Measurements from ENCODE around the gene TENM3. TPM values are rescaled to one million over a fixed set of nuclear protein-coding genes. Genes with fewer than 3 reads are reported as not detected.

The TENM3 gene
- total RNA-seq, 1 donor from 2014 or later = 11.0 TPM

- intact Hi-C loops (cut with DNase I) = no loop called here
- Histone ChIP-seq H3K27me3 (no peaks in the 10 kb centered on the region), H3K9me3 (no peaks in the 10 kb centered on the region), H3K27ac (no peak overlapping the region), H3K4me3 (no peak overlapping the region), H3K36me3 (no peaks in the 10 kb centered on the region), H3K4me1 (peaks cover 7% of the 10 kb centered on the region)
- TF ChIP-seq CTCF (IDR thresholded peaks at IDR 0.05) (no peak), POLR2A (IDR thresholded peaks at IDR 0.05) (no peak), POLR2AphosphoS5 (IDR thresholded peaks at IDR 0.05; ENCODE audit: insufficient read depth in 1 of 2, low read depth in 1 of 2) (no peak)
- DNase-seq (ENCODE audit: extremely low spot score in 2 of 2) = no peak
Observed at GRCh38 chr4:182245541-182246215, 2.5 kb downstream of the TENM3 start.

- peak overlapping the region; percentile 8 to 11 for H3K4me3 ChIP-seq
Observed at GRCh38 chr4:182246401-182247205, 3.4 kb downstream of the TENM3 start.

GRCh38 chr4:182248295-182248694 lies 5.1 kb downstream of the TENM3 start:
- intact Hi-C loops (cut with DNase I) = no loop called here
- TF ChIP-seq POLR2AphosphoS5 (IDR thresholded peaks at IDR 0.05; ENCODE audit: insufficient read depth in 1 of 2, low read depth in 1 of 2) (no peak), POLR2A (IDR thresholded peaks at IDR 0.05) (no peak), CTCF (IDR thresholded peaks at IDR 0.05) (no peak)
- no peaks in the 10 kb centered on the region for H3K9me3 ChIP-seq

More at GRCh38 chr4:182246401-182247205, 3.4 kb downstream of the TENM3 start:
- Histone ChIP-seq H3K4me1 (peaks cover 7% of the 10 kb centered on the region), H3K27me3 (no peaks in the 10 kb centered on the region), H3K9me3 (no peaks in the 10 kb centered on the region), H3K36me3 (no peaks in the 10 kb centered on the region), H3K27ac (no peak overlapping the region)
- no peak for DNase-seq (ENCODE audit: extremely low spot score in 2 of 2)
- intact Hi-C loops (cut with DNase I) = no loop called here
- TF ChIP-seq POLR2A (IDR thresholded peaks at IDR 0.05) (no peak), POLR2AphosphoS5 (IDR thresholded peaks at IDR 0.05; ENCODE audit: insufficient read depth in 1 of 2, low read depth in 1 of 2) (no peak), CTCF (IDR thresholded peaks at IDR 0.05) (no peak)

GRCh38 chr4:182250446-182250845 lies 7.2 kb downstream of the TENM3 start:
- DNase-seq (ENCODE audit: extremely low spot score in 2 of 2) = no peak
- TF ChIP-seq CTCF (IDR thresholded peaks at IDR 0.05) = no peak
- no peak for TF ChIP-seq POLR2AphosphoS5 (IDR thresholded peaks at IDR 0.05; ENCODE audit: insufficient read depth in 1 of 2, low read depth in 1 of 2)
- TF ChIP-seq POLR2A (IDR thresholded peaks at IDR 0.05) = no peak
- H3K27ac ChIP-seq = no peak overlapping the region
- H3K4me3 ChIP-seq = no peak overlapping the region
- peaks cover 3% of the 10 kb centered on the region for H3K4me1 ChIP-seq
- no peaks in the 10 kb centered on the region for H3K27me3 ChIP-seq
- H3K9me3 ChIP-seq = no peaks in the 10 kb centered on the region
- no peaks in the 10 kb centered on the region for H3K36me3 ChIP-seq
- intact Hi-C loops (cut with DNase I) = no loop called here

More at GRCh38 chr4:182248295-182248694, 5.1 kb downstream of the TENM3 start:
- H3K27ac ChIP-seq = no peak overlapping the region
- DNase-seq (ENCODE audit: extremely low spot score in 2 of 2) = no peak
- no peaks in the 10 kb centered on the region for H3K36me3 ChIP-seq
- no peak overlapping the region for H3K4me3 ChIP-seq
- H3K27me3 ChIP-seq = no peaks in the 10 kb centered on the region
- H3K4me1 ChIP-seq = peaks cover 7% of the 10 kb centered on the region

GRCh38 chr4:182251116-182251515 lies 7.9 kb downstream of the TENM3 start:
- Histone ChIP-seq H3K4me3 (no peak overlapping the region), H3K9me3 (no peaks in the 10 kb centered on the region), H3K4me1 (no peaks in the 10 kb centered on the region), H3K27ac (no peak overlapping the region), H3K27me3 (no peaks in the 10 kb centered on the region), H3K36me3 (no peaks in the 10 kb centered on the region)
- TF ChIP-seq POLR2A (IDR thresholded peaks at IDR 0.05) = no peak
- no peak for TF ChIP-seq POLR2AphosphoS5 (IDR thresholded peaks at IDR 0.05; ENCODE audit: insufficient read depth in 1 of 2, low read depth in 1 of 2)
- TF ChIP-seq CTCF (IDR thresholded peaks at IDR 0.05) = no peak
- intact Hi-C loops (cut with DNase I) = no loop called here
- DNase-seq (ENCODE audit: extremely low spot score in 2 of 2) = no peak

Measured in vagina (tissue), 2 donors.